Measurements from ENCODE around the gene TANK. TPM values are rescaled to one million over a fixed set of nuclear protein-coding genes. Genes with fewer than 3 reads are reported as not detected.
"Not testable (repeated sequence)": the region's sequence is repeated elsewhere in the genome, so short reads cannot be mapped to it uniquely, and the experiment has no call there.

Gene TANK
- total RNA-seq, 1 experiment from 2014 or later: 24.5 TPM

DNA sequence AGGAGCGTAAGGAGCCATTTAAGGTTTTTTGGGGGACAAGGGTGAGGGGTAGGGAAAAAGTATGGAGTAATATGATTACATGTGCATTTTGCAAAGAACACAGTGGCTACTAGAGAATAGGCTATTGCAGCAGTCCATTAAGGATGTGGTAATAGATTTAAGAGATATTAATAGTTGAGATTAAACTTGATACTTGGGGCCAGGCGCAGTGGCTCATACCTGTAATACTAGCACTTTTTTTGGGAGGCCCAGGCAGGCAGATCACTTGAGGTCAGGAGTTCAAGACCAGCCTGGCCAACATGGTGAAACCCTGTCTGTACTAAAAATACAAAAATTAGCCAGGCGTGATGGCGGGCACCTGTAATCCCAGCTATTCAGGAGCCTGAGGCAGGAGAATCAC, 35.4 kb downstream of the TANK start:
- DNase-seq (ENCODE audit: low spot score); H3K27ac Mint-ChIP-seq; H3K9me3 Mint-ChIP-seq; ATAC-seq; H3K4me1 Mint-ChIP-seq; H3K4me3 Mint-ChIP-seq; POLR2A ChIA-PET; H3K27me3 Mint-ChIP-seq (ENCODE audit: low read depth); CTCF ChIA-PET: not testable (repeated sequence)
- peaks cover 20% of the 10 kb centered on the region for H3K36me3 Mint-ChIP-seq

DNA sequence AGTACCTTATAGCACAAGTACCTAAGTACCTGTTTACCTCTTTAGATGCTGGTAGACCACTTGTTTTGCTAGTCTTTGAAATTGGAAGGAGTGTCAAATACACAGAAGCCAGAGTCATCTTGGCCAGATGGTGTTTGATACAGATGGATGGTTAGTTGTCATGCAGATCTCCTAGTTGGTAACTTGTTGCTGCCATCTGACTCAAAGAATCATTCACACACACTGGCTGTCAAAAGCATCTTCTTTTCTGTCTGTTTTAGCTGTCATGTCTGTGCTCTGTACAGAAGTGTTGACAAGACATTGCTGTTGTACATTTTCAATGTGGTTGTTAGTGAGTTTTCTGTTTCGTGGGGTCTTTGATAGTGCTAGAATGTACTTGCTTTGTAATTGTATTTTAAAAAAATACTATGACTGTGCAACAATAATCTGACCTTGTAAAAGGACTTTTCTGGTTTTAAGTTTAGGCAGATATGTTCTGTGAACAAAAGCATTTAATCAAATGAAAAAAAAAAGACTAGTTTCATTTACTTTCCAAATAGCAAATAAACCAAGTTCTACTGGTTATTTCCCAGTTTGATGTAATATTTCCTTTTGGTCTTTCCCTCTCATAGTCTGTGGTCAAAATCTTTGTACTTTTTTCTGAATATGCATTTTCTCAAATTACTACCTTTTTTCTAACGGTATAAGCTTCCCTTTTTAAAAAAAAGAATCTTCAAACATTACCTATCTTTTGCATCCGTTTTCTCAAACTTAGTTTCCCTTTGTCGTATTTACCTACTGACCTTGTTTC, 39.9 kb downstream of the TANK start:
- Mint-ChIP-seq H3K4me3 (no peak overlapping the region), H3K4me1 (0 out of 2 replicates have a peak, but pooled peaks cover 2% of the 10 kb centered on the region), H3K9me3 (no peaks in the 10 kb centered on the region), H3K27me3 (ENCODE audit: low read depth) (no peaks in the 10 kb centered on the region), H3K36me3 (peaks cover 12% of the 10 kb centered on the region), H3K27ac (no peak overlapping the region)
- DNase-seq (ENCODE audit: low spot score): no peak
- CTCF ChIA-PET: no interaction called here
- TF ChIP-seq ZSCAN18 (CRISPR knock-in tag; IDR thresholded peaks at IDR 0.05): no peak
- TF ChIP-seq SMAD4 (CRISPR knock-in tag; IDR thresholded peaks at IDR 0.05): no peak
- ATAC-seq: no peak
- POLR2A ChIA-PET: no interaction called here

GRCh38 chr2:161204846-161205245, 44.6 kb downstream of the TANK start:
- ChIA-PET POLR2A (no interaction called here), CTCF (no interaction called here)
- Mint-ChIP-seq H3K36me3 (no peaks in the 10 kb centered on the region; the same call in 1 of the 2 replicates), H3K4me3 (no peak overlapping the region), H3K4me1 (peaks cover 5% of the 10 kb centered on the region; the same call in 1 of the 2 replicates), H3K27me3 (ENCODE audit: low read depth) (no peaks in the 10 kb centered on the region), H3K9me3 (no peaks in the 10 kb centered on the region), H3K27ac (no peak overlapping the region)
- no peak for DNase-seq (ENCODE audit: low spot score)
- TF ChIP-seq ELF4 (CRISPR knock-in tag; IDR thresholded peaks at IDR 0.05; ENCODE audit: low read depth): no peak
- no peak for TF ChIP-seq ZSCAN18 (CRISPR knock-in tag; IDR thresholded peaks at IDR 0.05)
- no peak for TF ChIP-seq HMGA2 (CRISPR knock-in tag; IDR thresholded peaks at IDR 0.05)
- no peak for TF ChIP-seq ZNF423 (CRISPR knock-in tag; IDR thresholded peaks at IDR 0.05)
- ATAC-seq: no peak

- H3K4me3 Mint-ChIP-seq: no peak overlapping the region
- no peak for ATAC-seq
- no peak for TF ChIP-seq RORB (CRISPR knock-in tag; IDR thresholded peaks at IDR 0.05)
- TF ChIP-seq ZNF423 (CRISPR knock-in tag; IDR thresholded peaks at IDR 0.05): no peak
- TF ChIP-seq ATF6 (CRISPR knock-in tag; IDR thresholded peaks at IDR 0.05): no peak
- no peak for TF ChIP-seq E2F1 (CRISPR knock-in tag; IDR thresholded peaks at IDR 0.05)
- no peak for TF ChIP-seq SMAD3 (CRISPR knock-in tag; IDR thresholded peaks at IDR 0.05; ENCODE audit: borderline replicate concordance)
- no peak for TF ChIP-seq CTCF (IDR thresholded peaks at IDR 0.05)
- TF ChIP-seq SP1 (CRISPR knock-in tag; conservative IDR thresholded peaks at IDR 0.05): no peak
- no peak for TF ChIP-seq USF2 (CRISPR knock-in tag; IDR thresholded peaks at IDR 0.05)
Measured at GRCh38 chr2:161206471-161207032, 46.3 kb downstream of the TANK start.

More at GRCh38 chr2:161206471-161207032, 46.3 kb downstream of the TANK start:
- ChIA-PET POLR2A (no interaction called here), CTCF (no interaction called here)
- DNase-seq (ENCODE audit: low spot score): no peak
- no peaks in the 10 kb centered on the region for H3K27me3 Mint-ChIP-seq (ENCODE audit: low read depth)
- no peak overlapping the region for H3K27ac Mint-ChIP-seq
- no peaks in the 10 kb centered on the region; the same call in 1 of the 2 replicates for H3K36me3 Mint-ChIP-seq
- H3K4me1 Mint-ChIP-seq: peaks cover 3% of the 10 kb centered on the region; the same call in 1 of the 2 replicates
- no peaks in the 10 kb centered on the region for H3K9me3 Mint-ChIP-seq

All from WTC11 (cell line).